Caco-2 (cell line): ENCODE results near the gene SIL1. TPM values are rescaled to one million over a fixed set of nuclear protein-coding genes. Genes with fewer than 3 reads are reported as not detected.

Source experiments
- BruUV-seq: library from RNA; stranded (reverse); fragments of 400-500 nt; replicated peaks from 2 replicates; lab custom pipeline; 2021; lab: Mats Ljungman, UMichigan
- CTCF ChIA-PET: fragments of 300-600 bp; sonication (Branson Sonifier 250); formaldehyde crosslinking; loops from one replicate; lab custom pipeline; 2022; ENCODE audit warnings: antibody characterized with exemption; lab: Charles Lee
- POLR2A ChIA-PET: fragments of 300-600 bp; sonication (Branson Sonifier 250); formaldehyde crosslinking; loops from one replicate; lab custom pipeline; 2022; ENCODE audit warnings: antibody characterized with exemption; lab: Charles Lee
- DNase-seq, 2 experiments: peaks; one replicate each; pipeline versions ENCODE4 v3.0.0 to v3.0.0-alpha.2; 2020 to 2022
- H3K27me3 ChIP-seq: replicated peaks from 2 replicates; pipeline ENCODE4 v1.6.0; 2011; ENCODE audit warnings: low read length; ENCODE audit not compliant: control insufficient read depth, insufficient read depth
- H3K36me3 ChIP-seq: 2 replicates; pipeline ENCODE4 v1.5.1; 2011; ENCODE audit warnings: low read length; ENCODE audit not compliant: control insufficient read depth, insufficient read depth
- H3K4me1 ChIP-seq: fragments of 250-450 bp; sonication (Bioruptor Pico); 2 replicates; pipeline ENCODE4 v1.5.1; 2020; ENCODE audit warnings: mild to moderate bottlenecking
- H3K4me3 ChIP-seq: 2 replicates; pipeline ENCODE4 v1.5.1; 2011; ENCODE audit warnings: low read depth, mild to moderate bottlenecking, control low read depth, low read length
- H3K9me3 ChIP-seq: fragments of 250-450 bp; sonication (Bioruptor Pico); 2 replicates; pipeline ENCODE4 v1.5.1; 2020; ENCODE audit warnings: mild to moderate bottlenecking, moderate library complexity
- H3K27ac Mint-ChIP-seq: one replicate; pipeline ENCODE4 v1.8.0; 2022; ENCODE audit warnings: mixed read lengths; ENCODE audit not compliant: unreplicated experiment
- H3K27me3 Mint-ChIP-seq: one replicate; pipeline ENCODE4 v1.8.0; 2022; ENCODE audit warnings: mixed read lengths; ENCODE audit not compliant: insufficient read depth, unreplicated experiment
- H3K36me3 Mint-ChIP-seq: one replicate; pipeline ENCODE4 v1.8.0; 2022; ENCODE audit warnings: mild to moderate bottlenecking, mixed read lengths; ENCODE audit not compliant: insufficient read depth, unreplicated experiment
- H3K4me1 Mint-ChIP-seq: one replicate; pipeline ENCODE4 v1.8.0; 2022; ENCODE audit warnings: low read depth, mixed read lengths; ENCODE audit not compliant: unreplicated experiment
- H3K4me3 Mint-ChIP-seq: one replicate; pipeline ENCODE4 v1.8.0; 2022; ENCODE audit warnings: mild to moderate bottlenecking, moderate library complexity, mixed read lengths; ENCODE audit not compliant: unreplicated experiment
- H3K9me3 Mint-ChIP-seq: one replicate; pipeline ENCODE4 v1.8.0; 2022; ENCODE audit warnings: mixed read lengths; ENCODE audit not compliant: unreplicated experiment
- CTCF ChIP-seq, 2 experiments: fragments of 200-600 bp in 1 of 2; IDR thresholded peaks; 1 replicate in 1 of 2; 2 replicates in 1 of 2; pipeline versions ENCODE4 v1.5.1 to v1.8.0; 2011 to 2022; ENCODE audit warnings: antibody characterized with exemption in 1 of 2, control low read depth in 1 of 2, inconsistent platforms in 1 of 2, low read depth in 1 of 2, low read length in 1 of 2, mild to moderate bottlenecking in 1 of 2, moderate library complexity in 1 of 2; ENCODE audit not compliant: insufficient read depth in 1 of 2, severe bottlenecking in 1 of 2, unreplicated experiment in 1 of 2
- intact Hi-C: fragments of 100-400 bp; cut with micrococcal nuclease; formaldehyde crosslinking; loops from one replicate; pipeline ENCODE4 v1.10.0; 2022; ENCODE audit not compliant: unreplicated experiment
- total RNA-seq: library from RNA; stranded (reverse); gene quantifications from 2 replicates; pipeline ENCODE4 v1.2.3, GENCODE V29; 2022

SIL1 gene
- total RNA-seq, 1 experiment from 2014 or later, result 29.7 TPM

- intact Hi-C loops, result loop anchor here (10.0 kb wide), 1 partner anchor 302 kb away; no protein-coding TSS in a partner anchor
- no peak for DNase-seq
- BruUV-seq, result no TSS peak
- ChIA-PET CTCF (no interaction called here), POLR2A (no interaction called here)
- TF ChIP-seq CTCF (IDR thresholded peaks at IDR 0.05; ENCODE audit: insufficient read depth in 1 of 2, low read depth in 1 of 2, low read length in 1 of 2, severe bottlenecking in 1 of 2, unreplicated experiment in 1 of 2), result no peak
- Histone ChIP-seq H3K27me3 (no peaks in the 10 kb centered on the region), H3K4me1 (peaks cover 18% of the 10 kb centered on the region), H3K4me3 (no peak overlapping the region), H3K36me3 (no peaks in the 10 kb centered on the region), H3K9me3 (no peaks in the 10 kb centered on the region)
- Mint-ChIP-seq H3K36me3 (no peaks in the 10 kb centered on the region), H3K27ac (no peak overlapping the region), H3K27me3 (no peaks in the 10 kb centered on the region), H3K4me3 (no peak overlapping the region), H3K9me3 (no peaks in the 10 kb centered on the region), H3K4me1 (peaks cover 17% of the 10 kb centered on the region)
Observed at GRCh38 chr5:138962614-138963370, 235.4 kb downstream of the SIL1 start.

GRCh38 chr5:138961729-138962128, 236.4 kb downstream of the SIL1 start:
- intact Hi-C loops, result loop anchor here (10.0 kb wide), 1 partner anchor 303 kb away; no protein-coding TSS in a partner anchor
- peaks cover 18% of the 10 kb centered on the region for H3K4me1 ChIP-seq
- H3K36me3 ChIP-seq, result no peaks in the 10 kb centered on the region
- H3K27me3 ChIP-seq, result no peaks in the 10 kb centered on the region
- BruUV-seq, result no TSS peak
- CTCF ChIA-PET, result no interaction called here
- H3K27ac Mint-ChIP-seq, result no peak overlapping the region
- no peaks in the 10 kb centered on the region for H3K36me3 Mint-ChIP-seq
- H3K27me3 Mint-ChIP-seq, result no peaks in the 10 kb centered on the region
- no peaks in the 10 kb centered on the region for H3K9me3 Mint-ChIP-seq
- no peak for DNase-seq
- no peak overlapping the region for H3K4me3 ChIP-seq
- no peak for TF ChIP-seq CTCF (IDR thresholded peaks at IDR 0.05; ENCODE audit: insufficient read depth in 1 of 2, low read depth in 1 of 2, low read length in 1 of 2, severe bottlenecking in 1 of 2, unreplicated experiment in 1 of 2)
- POLR2A ChIA-PET, result interaction anchor here (0.6 to 1.0 kb wide), 2 partner anchors 296 to 386 kb away, joined by 4 to 11 read pairs; no protein-coding TSS in a partner anchor
- H3K9me3 ChIP-seq, result no peaks in the 10 kb centered on the region
- H3K4me1 Mint-ChIP-seq, result peaks cover 17% of the 10 kb centered on the region
- H3K4me3 Mint-ChIP-seq, result no peak overlapping the region

GRCh38 chr5:138961221-138961620, 236.9 kb downstream of the SIL1 start:
- Histone ChIP-seq H3K4me3 (no peak overlapping the region), H3K36me3 (no peaks in the 10 kb centered on the region), H3K4me1 (peaks cover 18% of the 10 kb centered on the region), H3K27me3 (no peaks in the 10 kb centered on the region), H3K9me3 (no peaks in the 10 kb centered on the region)
- H3K27me3 Mint-ChIP-seq, result no peaks in the 10 kb centered on the region
- POLR2A ChIA-PET, result interaction anchor here (0.6 to 1.0 kb wide), 2 partner anchors 296 to 385 kb away, joined by 4 to 11 read pairs; no protein-coding TSS in a partner anchor
- intact Hi-C loops, result loop anchor here (10.0 kb wide), 1 partner anchor 304 kb away; no protein-coding TSS in a partner anchor
- no peak for TF ChIP-seq CTCF (IDR thresholded peaks at IDR 0.05; ENCODE audit: insufficient read depth in 1 of 2, low read depth in 1 of 2, low read length in 1 of 2, severe bottlenecking in 1 of 2, unreplicated experiment in 1 of 2)
- peaks cover 17% of the 10 kb centered on the region for H3K4me1 Mint-ChIP-seq
- DNase-seq, result no peak
- no peaks in the 10 kb centered on the region for H3K36me3 Mint-ChIP-seq
- H3K9me3 Mint-ChIP-seq, result no peaks in the 10 kb centered on the region
- CTCF ChIA-PET, result no interaction called here
- H3K27ac Mint-ChIP-seq, result no peak overlapping the region
- no peak overlapping the region for H3K4me3 Mint-ChIP-seq
- BruUV-seq, result no TSS peak
